IMR-90 (cell line): Measurements from ENCODE around the gene LRIG1. TPM values are rescaled to one million over a fixed set of nuclear protein-coding genes. Genes with fewer than 3 reads are reported as not detected.

Experiments used
- ATAC-seq: fragments of 200-7000 bp; cut with Tn5 transposase; 2 replicates; pipeline ENCODE4 v1.9.1; 2020; ENCODE audit warnings: low read depth, mild to moderate bottlenecking, moderate library complexity
- BruUV-seq: library from RNA; stranded (reverse); fragments of 400-500 nt; replicated peaks from 2 replicates; lab custom pipeline; 2021; lab: Mats Ljungman, UMichigan
- CTCF ChIA-PET: fragments of 300-600 bp; formaldehyde crosslinking; extraction: SDS; loops from one replicate; lab custom pipeline; 2021; ENCODE audit warnings: antibody characterized with exemption; lab: Yijun Ruan, JAX
- POLR2A ChIA-PET: fragments of 300-600 bp; sonication (Branson Sonifier 250); formaldehyde crosslinking; loops from one replicate; lab custom pipeline; 2022; ENCODE audit warnings: antibody characterized with exemption; ENCODE audit not compliant: unreplicated experiment; lab: Charles Lee
- DNase-seq: peaks from one replicate; pipeline ENCODE4 v3.0.0; 2013
- H2AFZ ChIP-seq: replicated peaks from 2 replicates; pipeline ENCODE3; 2013; ENCODE audit warnings: low read length, mild to moderate bottlenecking; ENCODE audit not compliant: poor library complexity
- H2AK5ac ChIP-seq: 2 replicates; pipeline ENCODE4 v1.6.1; 2013; ENCODE audit warnings: low read depth, low read length, inconsistent platforms
- H2AK9ac ChIP-seq: replicated peaks from 2 replicates; pipeline ENCODE3; 2013; ENCODE audit warnings: mild to moderate bottlenecking, low read depth, low read length, moderate library complexity; ENCODE audit not compliant: poor library complexity
- H2BK120ac ChIP-seq: 2 replicates; pipeline ENCODE4 v1.6.1; 2013; ENCODE audit warnings: low read depth, low read length, inconsistent platforms
- H2BK15ac ChIP-seq: 3 replicates; pipeline ENCODE4 v1.6.1; 2013; ENCODE audit warnings: low read depth, low read length, inconsistent platforms
- H2BK20ac ChIP-seq: 2 replicates; pipeline ENCODE4 v1.6.1; 2013; ENCODE audit warnings: low read depth, mild to moderate bottlenecking, inconsistent platforms, low read length, moderate library complexity
- H2BK5ac ChIP-seq: 2 replicates; pipeline ENCODE4 v1.6.1; 2013; ENCODE audit warnings: mild to moderate bottlenecking, low read depth, low read length, inconsistent platforms; ENCODE audit not compliant: poor library complexity, severe bottlenecking
- H3K14ac ChIP-seq: replicated peaks from 2 replicates; pipeline ENCODE4 v1.6.1; 2013; ENCODE audit warnings: low read depth, low read length, inconsistent platforms
- H3K18ac ChIP-seq: 2 replicates; pipeline ENCODE4 v1.6.1; 2013; ENCODE audit warnings: low read depth, low read length, control low read depth
- H3K23ac ChIP-seq: 2 replicates; pipeline ENCODE4 v1.6.1; 2013; ENCODE audit warnings: low read depth, low read length, inconsistent platforms
- H3K27ac ChIP-seq: 2 replicates; pipeline ENCODE4 v1.5.1; 2013; ENCODE audit warnings: mild to moderate bottlenecking, control low read depth, low read length; ENCODE audit not compliant: insufficient read depth
- H3K27me3 ChIP-seq: 2 replicates; pipeline ENCODE4 v1.6.1; 2013; ENCODE audit warnings: low read length; ENCODE audit not compliant: control insufficient read depth, insufficient read depth
- H3K36me3 ChIP-seq: 2 replicates; pipeline ENCODE4 v1.6.1; 2013; ENCODE audit warnings: low read length, mixed read lengths; ENCODE audit not compliant: control insufficient read depth, insufficient read depth
- H3K4ac ChIP-seq: 2 replicates; pipeline ENCODE4 v1.6.1; 2013; ENCODE audit warnings: low read depth, low read length, inconsistent platforms
- H3K4me1 ChIP-seq: 2 replicates; pipeline ENCODE4 v1.6.1; 2013; ENCODE audit warnings: low read length, mixed read lengths; ENCODE audit not compliant: control insufficient read depth, insufficient read depth
- H3K4me2 ChIP-seq: 2 replicates; pipeline ENCODE4 v1.6.1; 2013; ENCODE audit warnings: low read depth, mild to moderate bottlenecking, control low read depth, low read length, moderate library complexity
- H3K4me3 ChIP-seq: 2 replicates; pipeline ENCODE4 v1.5.1; 2013; ENCODE audit warnings: low read depth, mild to moderate bottlenecking, control low read depth, low read length, moderate library complexity; ENCODE audit not compliant: insufficient read depth
- H3K56ac ChIP-seq: 2 replicates; pipeline ENCODE4 v1.6.1; 2013; ENCODE audit warnings: low read length, inconsistent platforms; ENCODE audit not compliant: insufficient read depth; ENCODE audit errors: extremely low read depth
- H3K79me1 ChIP-seq, 2 experiments: 2 replicates each; pipeline ENCODE4 v1.6.1; 2013; ENCODE audit warnings: low read length in 2 of 2, inconsistent platforms in 1 of 2, low read depth in 1 of 2
- H3K9ac ChIP-seq: 2 replicates; pipeline ENCODE4 v1.6.1; 2013; ENCODE audit warnings: low read depth, low read length, control low read depth
- H3K9me1 ChIP-seq: 2 replicates; pipeline ENCODE4 v1.6.1; 2013; ENCODE audit warnings: low read length, inconsistent platforms; ENCODE audit not compliant: insufficient read depth
- H3K9me3 ChIP-seq: 2 replicates; pipeline ENCODE4 v1.6.1; 2013; ENCODE audit warnings: low read length; ENCODE audit not compliant: control insufficient read depth, insufficient read depth
- H4K20me1 ChIP-seq: 2 replicates; pipeline ENCODE4 v1.6.1; 2013; ENCODE audit warnings: low read length, inconsistent platforms; ENCODE audit not compliant: insufficient read depth
- H4K5ac ChIP-seq: 2 replicates; pipeline ENCODE4 v1.6.1; 2013; ENCODE audit warnings: mild to moderate bottlenecking, low read depth, low read length, control low read depth
- H4K8ac ChIP-seq, 2 experiments: 2 replicates each; pipeline ENCODE4 v1.6.1; 2013; ENCODE audit warnings: low read depth in 2 of 2, low read length in 2 of 2, control low read depth in 1 of 2, inconsistent platforms in 1 of 2
- H4K91ac ChIP-seq: 2 replicates; pipeline ENCODE4 v1.6.1; 2013; ENCODE audit warnings: low read depth, low read length, inconsistent platforms; ENCODE audit not compliant: insufficient read depth
- CEBPB ChIP-seq: IDR thresholded peaks from 2 replicates; pipeline ENCODE4 v1.6.1; 2012; ENCODE audit warnings: low read depth, low read length, improper control_type of control experiment
- CHD1 ChIP-seq: IDR thresholded peaks from 2 replicates; pipeline ENCODE4 v1.6.1; 2012; ENCODE audit warnings: low read depth, low read length, improper control_type of control experiment
- MAFK ChIP-seq: IDR thresholded peaks from 2 replicates; pipeline ENCODE4 v1.6.1; 2012; ENCODE audit warnings: low read depth, low read length, improper control_type of control experiment
- MXI1 ChIP-seq: IDR thresholded peaks from 2 replicates; pipeline ENCODE4 v1.6.1; 2012; ENCODE audit warnings: low read depth, mild to moderate bottlenecking, low read length, moderate library complexity, borderline replicate concordance
- NFE2L2 ChIP-seq: fragments of 150-350 bp; IDR thresholded peaks from 2 replicates; pipeline ENCODE4 v1.6.1; 2016; ENCODE audit warnings: low read depth, mild to moderate bottlenecking, low read length
- RCOR1 ChIP-seq: IDR thresholded peaks from 2 replicates; pipeline ENCODE4 v1.6.1; 2012; ENCODE audit warnings: mild to moderate bottlenecking, low read length, improper control_type of control experiment; ENCODE audit not compliant: insufficient replicate concordance
- USF2 ChIP-seq: fragments of 150-350 bp; IDR thresholded peaks from 2 replicates; pipeline ENCODE4 v1.6.1; 2017; ENCODE audit warnings: mild to moderate bottlenecking, antibody characterized with exemption, low read length, low read depth
- WGBS, 2 experiments: methylation state at CpG; one replicate each; pipeline versions ENCODE4 v1.1.5 to v1.1.7; 2013; ENCODE audit warnings: missing lambda C conversion rate in 2 of 2; ENCODE audit not compliant: insufficient read length in 1 of 2; ENCODE audit errors: extremely low coverage in 2 of 2; 5-methylcytosine and 5-hydroxymethylcytosine counted together
- dilution Hi-C: fragments of 300-500 bp; cut with HindIII; formaldehyde crosslinking; loops from one replicate; pipeline ENCODE4 v1.14.3; 2018; ENCODE audit warnings: low sequenced_read_pairs; ENCODE audit not compliant: unreplicated experiment
- in situ Hi-C: fragments of 300-500 bp; cut with MboI; formaldehyde crosslinking; loops from 3 replicates; pipeline ENCODE4 v1.14.3; 2019; ENCODE audit warnings: low sequenced_read_pairs, inconsistent platforms, mixed read lengths
- intact Hi-C: fragments of 100-400 bp; cut with micrococcal nuclease; formaldehyde crosslinking; loops from 2 replicates; pipeline ENCODE4 v1.10.0; 2022
- polyA plus RNA-seq, 3 experiments: library from polyadenylated mRNA; depleted of rRNA; stranded (reverse); fragments of >200 nt; gene quantifications; 2 replicates each; pipeline ENCODE4 v1.2.3, GENCODE V29; 2012; ENCODE audit warnings: low replicate concordance in 1 of 3
- total RNA-seq: library from RNA; depleted of rRNA; stranded (reverse); fragments of >200 nt; gene quantifications from 2 replicates; pipeline ENCODE4 v1.2.3, GENCODE V29; 2012
- TF ChIP-seq, protein P1 (sequence below): conservative IDR thresholded peaks from 2 replicates; pipeline ENCODE4 v1.5.1; 2012; ENCODE audit warnings: mild to moderate bottlenecking, low read depth, low read length, improper control_type of control experiment

Gene LRIG1
- total and polyA plus RNA-seq, 2 of the 4 experiments (the other 2 are of a cell fraction): 62.8 to 87.8 TPM

DNA sequence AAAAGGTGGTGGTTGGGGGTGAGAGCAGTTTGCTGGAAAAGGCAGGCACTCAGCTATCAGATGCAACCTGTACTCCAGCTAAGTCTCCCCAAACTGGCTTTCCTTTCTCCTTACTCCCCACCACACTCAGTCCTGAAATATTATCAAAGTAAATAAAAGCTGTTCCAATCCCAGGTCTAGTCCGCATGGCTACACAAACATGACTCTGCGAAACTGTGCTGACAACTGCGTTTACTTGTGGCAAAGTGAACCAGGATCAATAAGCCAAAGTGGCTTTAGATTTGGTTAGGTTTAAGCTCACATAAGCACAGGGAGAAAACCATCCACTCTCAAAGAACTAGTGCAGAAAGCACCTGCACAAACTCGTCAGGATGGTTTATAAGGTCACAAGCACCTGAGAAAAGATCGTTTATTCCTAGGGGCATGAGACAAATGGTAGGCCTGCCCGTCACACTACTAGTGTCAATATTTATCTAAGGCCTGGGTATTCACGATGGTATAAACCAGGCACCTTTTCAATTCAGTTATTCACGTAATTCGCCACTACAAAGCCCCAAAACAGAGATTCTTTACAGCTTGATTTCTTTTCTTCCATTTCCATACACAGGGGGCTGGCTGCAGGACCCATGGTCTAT lies 25.3 kb downstream of the LRIG1 start:
- 0 out of 3 replicates have a peak overlapping the region, but pooled peaks have one; percentile 17 for H2BK15ac ChIP-seq
- no peak overlapping the region; a peak in 2 of 4 replicates for H4K8ac ChIP-seq
- ATAC-seq (no peak), DNase-seq (no peak)
- H3K4me1 ChIP-seq: peaks cover 16% of the 10 kb centered on the region
- in situ Hi-C loops: no loop called here
- H3K23ac ChIP-seq: no peak overlapping the region
- H3K9me1 ChIP-seq: peaks cover 12% of the 10 kb centered on the region
- ChIA-PET CTCF (no interaction called here), POLR2A (no interaction called here)
- no peak overlapping the region for H3K9ac ChIP-seq
- WGBS, 2 experiments: no CpG with 5 or more reads among the region's 9 CpGs
- H3K4me3 ChIP-seq: no peak overlapping the region
- peaks cover 42% of the 10 kb centered on the region for H4K20me1 ChIP-seq
- H3K14ac ChIP-seq: peak overlapping the region; percentile 48
- H3K9me3 ChIP-seq: no peaks in the 10 kb centered on the region
- H4K91ac ChIP-seq: no peak overlapping the region
- no peaks in the 10 kb centered on the region for H3K36me3 ChIP-seq
- H3K4ac ChIP-seq: 0 out of 2 replicates have a peak overlapping the region, but pooled peaks have one; percentile 4
- H2BK120ac ChIP-seq: no peak overlapping the region
- H2AK9ac ChIP-seq: no peak overlapping the region
- TF ChIP-seq NFE2L2 (no peak), USF2 (no peak), CEBPB (no peak), CHD1 (no peak), MAFK (no peak), RCOR1 (no peak), MXI1 (no peak)
- TF ChIP-seq, protein P1, sequence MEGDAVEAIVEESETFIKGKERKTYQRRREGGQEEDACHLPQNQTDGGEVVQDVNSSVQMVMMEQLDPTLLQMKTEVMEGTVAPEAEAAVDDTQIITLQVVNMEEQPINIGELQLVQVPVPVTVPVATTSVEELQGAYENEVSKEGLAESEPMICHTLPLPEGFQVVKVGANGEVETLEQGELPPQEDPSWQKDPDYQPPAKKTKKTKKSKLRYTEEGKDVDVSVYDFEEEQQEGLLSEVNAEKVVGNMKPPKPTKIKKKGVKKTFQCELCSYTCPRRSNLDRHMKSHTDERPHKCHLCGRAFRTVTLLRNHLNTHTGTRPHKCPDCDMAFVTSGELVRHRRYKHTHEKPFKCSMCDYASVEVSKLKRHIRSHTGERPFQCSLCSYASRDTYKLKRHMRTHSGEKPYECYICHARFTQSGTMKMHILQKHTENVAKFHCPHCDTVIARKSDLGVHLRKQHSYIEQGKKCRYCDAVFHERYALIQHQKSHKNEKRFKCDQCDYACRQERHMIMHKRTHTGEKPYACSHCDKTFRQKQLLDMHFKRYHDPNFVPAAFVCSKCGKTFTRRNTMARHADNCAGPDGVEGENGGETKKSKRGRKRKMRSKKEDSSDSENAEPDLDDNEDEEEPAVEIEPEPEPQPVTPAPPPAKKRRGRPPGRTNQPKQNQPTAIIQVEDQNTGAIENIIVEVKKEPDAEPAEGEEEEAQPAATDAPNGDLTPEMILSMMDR: no peak
- H3K79me1 ChIP-seq: peaks cover 37 to 85% of the 10 kb centered on the region in 2 experiments
- H3K27ac ChIP-seq: no peak overlapping the region
- peak overlapping the region; percentile 63; the same call in 1 of the 2 replicates for H2AK5ac ChIP-seq
- no peak overlapping the region for H2BK5ac ChIP-seq
- no peak overlapping the region for H3K4me2 ChIP-seq
- H3K56ac ChIP-seq: no peak overlapping the region
- H3K18ac ChIP-seq: no peak overlapping the region
- H4K5ac ChIP-seq: no peak overlapping the region
- intact Hi-C loops: no loop called here
- H2BK20ac ChIP-seq: no peak overlapping the region
- H2AFZ ChIP-seq: no peak overlapping the region
- dilution Hi-C loops: no loop called here
- BruUV-seq: no TSS peak
- no peaks in the 10 kb centered on the region for H3K27me3 ChIP-seq
